OCI-LY1 (cell line): Measurements from ENCODE around the gene PIP4K2C.

Source experiments
- H2AFZ ChIP-seq: fragments of 200-600 bp; sonication (generic), shearing (Covaris generic); 2 replicates; pipeline ENCODE4 v1.6.0; 2014; ENCODE audit warnings: antibody characterized with exemption, mild to moderate bottlenecking, low read length
- H3F3A ChIP-seq: fragments of 200-600 bp; sonication (generic), shearing (Covaris generic); 2 replicates; pipeline ENCODE4 v1.6.0; 2014; ENCODE audit warnings: mild to moderate bottlenecking, antibody characterized with exemption, low read length, moderate library complexity; ENCODE audit not compliant: insufficient read depth
- H3K27ac ChIP-seq: fragments of 200-600 bp; sonication (generic); 2 replicates; pipeline ENCODE4 v1.5.1; 2014; ENCODE audit warnings: low read length, mixed run types, mild to moderate bottlenecking, low read depth; ENCODE audit not compliant: poor library complexity, severe bottlenecking
- H3K27me3 ChIP-seq: fragments of 200-600 bp; sonication (generic); 2 replicates; pipeline ENCODE4 v1.6.0; 2014; ENCODE audit warnings: antibody characterized with exemption, mild to moderate bottlenecking, low read length, moderate library complexity; ENCODE audit not compliant: insufficient read depth
- H3K36me3 ChIP-seq: fragments of 200-600 bp; sonication (generic); 2 replicates; pipeline ENCODE4 v1.6.1; 2014; ENCODE audit warnings: mild to moderate bottlenecking, antibody characterized with exemption, low read length, moderate library complexity, mixed read lengths; ENCODE audit not compliant: insufficient read depth
- H3K4me1 ChIP-seq: fragments of 200-600 bp; sonication (generic); 2 replicates; pipeline ENCODE4 v1.5.1; 2014; ENCODE audit warnings: mild to moderate bottlenecking, low read length, moderate library complexity; ENCODE audit not compliant: insufficient read depth, severe bottlenecking
- H3K4me2 ChIP-seq: fragments of 200-600 bp; sonication (generic), shearing (Covaris generic); 2 replicates; pipeline ENCODE4 v1.6.1; 2014; ENCODE audit warnings: low read length
- H3K4me3 ChIP-seq: fragments of 200-600 bp; sonication (generic); 2 replicates; pipeline ENCODE4 v1.5.1; 2014; ENCODE audit warnings: low read length, low read depth, mild to moderate bottlenecking, mixed read lengths; ENCODE audit not compliant: poor library complexity, severe bottlenecking
- H3K79me2 ChIP-seq: fragments of 200-600 bp; shearing (Covaris generic); 2 replicates; pipeline ENCODE4 v1.6.1; 2016; ENCODE audit warnings: mixed run types, low read length, mixed read lengths; ENCODE audit not compliant: insufficient read depth
- H3K9ac ChIP-seq: fragments of 200-600 bp; sonication (generic), shearing (Covaris generic); 2 replicates; pipeline ENCODE4 v1.6.1; 2014; ENCODE audit warnings: mild to moderate bottlenecking, low read length, mixed read lengths
- H3K9me2 ChIP-seq: fragments of 200-600 bp; sonication (generic), shearing (Covaris generic); 2 replicates; pipeline ENCODE4 v1.6.1; 2014; ENCODE audit warnings: low read depth, mild to moderate bottlenecking, low read length, mixed read lengths
- H3K9me3 ChIP-seq: fragments of 200-600 bp; shearing (Covaris generic); 2 replicates; pipeline ENCODE4 v1.6.1; 2014; ENCODE audit warnings: low read length, mixed read lengths
- H4K20me1 ChIP-seq: fragments of 200-600 bp; sonication (generic), shearing (Covaris generic); 2 replicates; pipeline ENCODE4 v1.6.0; 2016; ENCODE audit warnings: mild to moderate bottlenecking, low read length; ENCODE audit not compliant: insufficient read depth
- CTCF ChIP-seq: fragments of 200-600 bp; sonication (generic), shearing (Covaris generic); IDR thresholded peaks from 2 replicates; pipeline ENCODE4 v1.5.1; 2017; ENCODE audit warnings: mild to moderate bottlenecking, antibody characterized with exemption, low read length, moderate library complexity, mixed read lengths
- EZH2 ChIP-seq: fragments of 200-600 bp; sonication (generic), shearing (Covaris generic); IDR thresholded peaks from 2 replicates; pipeline ENCODE4 v1.8.0; 2017; ENCODE audit warnings: borderline replicate concordance, mixed run types, mild to moderate bottlenecking, antibody characterized with exemption, low read length, moderate library complexity, mixed read lengths

PIP4K2C gene

GRCh38 chr12:57590864-57591781 is at the start of gene PIP4K2C:
Gene PIP4K2C, plus strand, starts transcription at chr12:57591192. Its CDS starts 98 bp downstream, at chr12:57591290.
- Histone ChIP-seq H3K9me3 (no peaks in the 10 kb centered on the region), H3K4me1 (peaks cover 22% of the 10 kb centered on the region), H4K20me1 (no peaks in the 10 kb centered on the region), H3K4me2 (peak within 1 kb of the TSS; percentile 98), H3K9ac (peak within 1 kb of the TSS; percentile 87), H3K36me3 (peaks cover 4% of the 10 kb centered on the region; the same call in 1 of the 2 replicates), H3K79me2 (0 out of 2 replicates have a peak, but pooled peaks cover 6% of the 10 kb centered on the region), H3K9me2 (no peaks in the 10 kb centered on the region), H3K4me3 (peak within 1 kb of the TSS; percentile 95), H3K27me3 (no peaks in the 10 kb centered on the region), H3K27ac (no peak within 1 kb of the TSS), H3F3A (no peaks in the 10 kb centered on the region), H2AFZ (peak within 1 kb of the TSS; percentile 61)
- TF ChIP-seq EZH2 (no peak), CTCF (no peak)

GRCh38 chr12:57541717-57542116 is 49.3 kb upstream of the PIP4K2C start:
- no peak overlapping the region for H2AFZ ChIP-seq
- H3K9me2 ChIP-seq: no peaks in the 10 kb centered on the region
- H3K79me2 ChIP-seq: 0 out of 2 replicates have a peak, but pooled peaks cover 10% of the 10 kb centered on the region
- no peaks in the 10 kb centered on the region for H4K20me1 ChIP-seq
- TF ChIP-seq CTCF: no peak
- TF ChIP-seq EZH2: no peak
- peaks cover 20% of the 10 kb centered on the region for H3K4me1 ChIP-seq
- no peak overlapping the region for H3K4me3 ChIP-seq
- no peaks in the 10 kb centered on the region for H3F3A ChIP-seq
- no peaks in the 10 kb centered on the region for H3K9me3 ChIP-seq
- H3K4me2 ChIP-seq: no peak overlapping the region
- no peak overlapping the region for H3K9ac ChIP-seq
- no peak overlapping the region for H3K27ac ChIP-seq
- H3K36me3 ChIP-seq: peaks cover 49% of the 10 kb centered on the region; the same call in 1 of the 2 replicates
- H3K27me3 ChIP-seq: no peaks in the 10 kb centered on the region

GRCh38 chr12:57543581-57543980 is 47.4 kb upstream of the PIP4K2C start:
- no peak for TF ChIP-seq EZH2
- no peak for TF ChIP-seq CTCF
- no peaks in the 10 kb centered on the region for H4K20me1 ChIP-seq
- H3F3A ChIP-seq: no peaks in the 10 kb centered on the region
- H3K9ac ChIP-seq: no peak overlapping the region
- H3K4me2 ChIP-seq: no peak overlapping the region
- peaks cover 40% of the 10 kb centered on the region; the same call in 1 of the 2 replicates for H3K36me3 ChIP-seq
- H3K4me1 ChIP-seq: peaks cover 27% of the 10 kb centered on the region
- H3K4me3 ChIP-seq: no peak overlapping the region
- H3K27ac ChIP-seq: no peak overlapping the region
- 0 out of 2 replicates have a peak, but pooled peaks cover 10% of the 10 kb centered on the region for H3K79me2 ChIP-seq
- H3K27me3 ChIP-seq: no peaks in the 10 kb centered on the region
- no peaks in the 10 kb centered on the region for H3K9me3 ChIP-seq
- no peaks in the 10 kb centered on the region for H3K9me2 ChIP-seq
- no peak overlapping the region for H2AFZ ChIP-seq
